Colonic mucosa (tissue), 4 donors: Measurements from ENCODE around the gene TRAF2. TPM values are rescaled to one million over a fixed set of nuclear protein-coding genes. Genes with fewer than 3 reads are reported as not detected.

ENCODE experiments used
- DNase-seq: peaks from one replicate; pipeline ENCODE4 v3.0.0-alpha.2; 2020
- H3K27ac ChIP-seq: fragments of 200-600 bp; one replicate; pipeline ENCODE4 v1.8.0; 2021
- H3K27me3 ChIP-seq: fragments of 200-600 bp; one replicate; pipeline ENCODE4 v1.8.0; 2021
- H3K36me3 ChIP-seq: fragments of 200-600 bp; one replicate; pipeline ENCODE4 v1.8.0; 2021
- H3K4me1 ChIP-seq: fragments of 200-600 bp; one replicate; pipeline ENCODE4 v1.8.0; 2021; ENCODE audit warnings: mild to moderate bottlenecking
- H3K4me3 ChIP-seq: fragments of 200-600 bp; one replicate; pipeline ENCODE4 v1.8.0; 2021
- H3K9ac ChIP-seq, 2 donors: one replicate each; pipeline ENCODE4 v1.7.0; 2013; ENCODE audit warnings: control low read depth in 2 of 2, low read depth in 2 of 2, low read length in 2 of 2
- H3K9me3 ChIP-seq: fragments of 200-600 bp; one replicate; pipeline ENCODE4 v1.8.0; 2021
- intact Hi-C: fragments of 100-400 bp; cut with DNase I; formaldehyde crosslinking; loops from one replicate; pipeline ENCODE4 v1.14.1; 2022
- total RNA-seq, 2 donors: library from RNA; stranded (reverse); fragmentation: NEBNext Ultra II Directional in 1 of 2; extraction: Animal tissue kit (Norgen Biotek cat#: 25700) in 1 of 2; gene quantifications; one replicate each; pipeline ENCODE4 v1.2.1, GENCODE V29; 2021
- TF ChIP-seq, protein P1 (sequence below): fragments of 200-600 bp; IDR thresholded peaks from one replicate; pipeline ENCODE4 v1.8.0; 2022; ENCODE audit warnings: antibody characterized with exemption, mild to moderate bottlenecking
- donor health status: healthy.
- donor health status: DM: no; HTN: no; CAD: no.
- donor health status: DM: no; HTN: no; CAD: no.

Gene TRAF2
- total RNA-seq, 2 donors from 2014 or later = 22.4 to 50.6 TPM

DNA sequence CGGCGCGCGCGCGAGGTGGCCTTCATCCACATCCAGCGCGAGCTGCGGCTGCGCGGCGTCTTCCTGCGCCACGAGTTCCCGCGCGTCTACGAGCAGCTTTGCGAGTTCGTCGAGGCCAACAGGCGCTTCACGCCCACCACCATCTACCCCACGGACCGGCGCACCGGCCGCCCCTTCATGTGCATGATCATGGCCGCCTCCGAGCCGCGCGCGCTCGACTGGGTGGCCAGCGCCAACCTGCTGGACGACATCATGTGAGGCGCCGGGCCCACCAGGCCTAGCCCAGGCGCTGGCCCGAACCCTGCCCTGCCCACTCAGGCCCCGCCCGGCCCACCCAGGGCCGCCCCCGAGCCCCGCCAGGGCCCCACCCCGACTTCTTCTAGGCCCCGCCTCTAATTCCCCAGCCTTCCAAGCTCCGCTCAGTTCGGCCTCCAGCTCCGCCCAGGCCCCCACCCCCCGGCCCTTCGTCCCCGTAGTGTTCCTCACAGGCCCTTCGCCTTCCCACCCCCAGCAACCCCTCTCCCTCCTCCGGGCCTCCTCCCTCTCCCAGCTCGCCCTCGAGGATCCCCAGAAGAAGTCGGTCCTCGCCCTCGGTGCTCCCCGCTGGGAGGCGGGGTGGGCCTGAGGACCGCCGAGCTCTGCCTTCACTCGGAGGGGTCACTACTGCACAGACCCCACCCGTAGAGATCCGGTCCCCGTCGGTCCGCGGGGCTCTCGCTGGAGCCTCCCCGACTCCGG lies 39.1 kb upstream of the TRAF2 start:
- Histone ChIP-seq H3K4me1 (peaks cover 24% of the 10 kb centered on the region), H3K36me3 (no peaks in the 10 kb centered on the region), H3K9ac (peak overlapping the region; percentile 96 to 99), H3K9me3 (no peaks in the 10 kb centered on the region), H3K4me3 (peak overlapping the region; percentile 84), H3K27me3 (peaks cover 19% of the 10 kb centered on the region), H3K27ac (peak overlapping the region; percentile 89)
- peak; percentile 89 for DNase-seq
- intact Hi-C loops = loop anchor here (10.0 kb wide), 1 partner anchor 52 kb away; the partner anchor contains the start of genes CCDC183 and TMEM141
- TF ChIP-seq, protein P1, sequence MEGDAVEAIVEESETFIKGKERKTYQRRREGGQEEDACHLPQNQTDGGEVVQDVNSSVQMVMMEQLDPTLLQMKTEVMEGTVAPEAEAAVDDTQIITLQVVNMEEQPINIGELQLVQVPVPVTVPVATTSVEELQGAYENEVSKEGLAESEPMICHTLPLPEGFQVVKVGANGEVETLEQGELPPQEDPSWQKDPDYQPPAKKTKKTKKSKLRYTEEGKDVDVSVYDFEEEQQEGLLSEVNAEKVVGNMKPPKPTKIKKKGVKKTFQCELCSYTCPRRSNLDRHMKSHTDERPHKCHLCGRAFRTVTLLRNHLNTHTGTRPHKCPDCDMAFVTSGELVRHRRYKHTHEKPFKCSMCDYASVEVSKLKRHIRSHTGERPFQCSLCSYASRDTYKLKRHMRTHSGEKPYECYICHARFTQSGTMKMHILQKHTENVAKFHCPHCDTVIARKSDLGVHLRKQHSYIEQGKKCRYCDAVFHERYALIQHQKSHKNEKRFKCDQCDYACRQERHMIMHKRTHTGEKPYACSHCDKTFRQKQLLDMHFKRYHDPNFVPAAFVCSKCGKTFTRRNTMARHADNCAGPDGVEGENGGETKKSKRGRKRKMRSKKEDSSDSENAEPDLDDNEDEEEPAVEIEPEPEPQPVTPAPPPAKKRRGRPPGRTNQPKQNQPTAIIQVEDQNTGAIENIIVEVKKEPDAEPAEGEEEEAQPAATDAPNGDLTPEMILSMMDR = no peak

DNA sequence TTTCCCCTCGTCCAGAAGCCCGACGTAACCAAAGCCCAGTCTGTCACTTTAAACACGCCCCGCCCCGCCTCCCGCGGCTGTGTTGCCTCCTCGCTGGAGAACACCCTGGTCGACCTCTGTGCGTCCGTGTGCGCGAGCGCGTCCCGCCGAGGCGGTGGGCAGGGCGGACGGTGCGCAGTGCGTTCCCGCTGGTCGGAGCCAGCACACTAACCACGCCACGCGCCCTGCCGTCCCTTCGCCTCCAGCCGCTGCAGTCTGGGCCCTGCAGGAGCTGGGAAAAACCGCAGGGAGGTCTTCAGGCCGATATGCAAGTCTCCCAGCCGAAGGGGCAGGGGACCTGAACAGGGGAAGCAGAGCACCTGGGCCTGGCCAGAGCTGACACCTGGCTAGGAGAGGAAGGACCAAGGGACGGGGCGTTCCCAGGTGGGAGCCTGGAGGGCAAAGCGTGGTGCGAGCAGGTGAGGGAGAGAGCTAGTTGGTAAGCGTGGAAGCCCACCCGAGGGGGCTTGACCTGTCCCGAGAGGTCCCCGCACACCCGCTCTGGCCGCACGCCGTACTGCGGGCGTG lies 38.4 kb upstream of the TRAF2 start:
- TF ChIP-seq, protein P1 = no peak
- peaks cover 20% of the 10 kb centered on the region for H3K4me1 ChIP-seq
- peaks cover 19% of the 10 kb centered on the region for H3K27me3 ChIP-seq
- peak overlapping the region; percentile 89 for H3K27ac ChIP-seq
- H3K9ac ChIP-seq = peak overlapping the region; percentile 96 to 99
- H3K9me3 ChIP-seq = no peaks in the 10 kb centered on the region
- DNase-seq = peak; percentile 95
- no peaks in the 10 kb centered on the region for H3K36me3 ChIP-seq
- intact Hi-C loops = loop anchor here (10.0 kb wide), 1 partner anchor 53 kb away; the partner anchor contains the start of genes CCDC183 and TMEM141
- H3K4me3 ChIP-seq = peak overlapping the region; percentile 84

DNA sequence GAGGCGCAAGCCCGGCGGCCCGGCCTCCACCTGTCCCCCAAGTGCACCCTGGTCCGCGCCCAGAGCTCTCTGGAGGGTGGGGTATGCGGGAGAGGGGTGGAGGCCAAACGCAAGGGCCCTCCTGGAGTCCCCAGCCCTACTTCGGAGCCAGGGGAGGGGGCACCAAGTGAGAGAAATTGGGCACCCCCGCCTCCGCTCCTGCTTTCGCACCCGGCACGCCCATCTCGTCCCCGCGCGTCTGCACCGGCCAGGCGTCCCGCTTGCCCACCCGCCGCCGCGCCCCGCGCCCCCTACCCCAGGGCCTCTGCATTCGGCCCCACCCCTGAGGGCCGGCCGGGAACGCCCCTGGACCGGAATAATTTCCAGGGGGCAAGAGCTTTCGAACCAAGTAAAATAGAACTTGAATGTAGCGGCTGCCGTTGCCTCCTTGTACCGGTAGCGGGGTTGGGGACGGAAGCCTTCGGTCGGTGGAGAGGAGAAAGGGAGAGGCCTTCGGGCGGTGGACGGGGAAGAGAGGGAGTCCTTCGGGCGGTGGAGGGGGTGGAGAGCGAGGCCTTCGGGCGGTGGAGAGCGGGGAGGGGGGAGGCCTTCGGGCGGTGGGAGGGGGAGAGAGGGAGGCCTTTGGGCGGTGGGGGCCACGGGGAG lies 37.8 kb upstream of the TRAF2 start:
- Histone ChIP-seq H3K27me3 (peaks cover 19% of the 10 kb centered on the region), H3K4me1 (peaks cover 14% of the 10 kb centered on the region), H3K9me3 (no peaks in the 10 kb centered on the region), H3K27ac (peak overlapping the region; percentile 89), H3K9ac (peak overlapping the region; percentile 96 to 99), H3K4me3 (peak overlapping the region; percentile 84), H3K36me3 (no peaks in the 10 kb centered on the region)
- intact Hi-C loops = loop anchor here (10.0 kb wide), 1 partner anchor 54 kb away; the partner anchor contains the start of genes CCDC183 and TMEM141
- peak; percentile 59 for DNase-seq
- TF ChIP-seq, protein P1 = no peak

DNA sequence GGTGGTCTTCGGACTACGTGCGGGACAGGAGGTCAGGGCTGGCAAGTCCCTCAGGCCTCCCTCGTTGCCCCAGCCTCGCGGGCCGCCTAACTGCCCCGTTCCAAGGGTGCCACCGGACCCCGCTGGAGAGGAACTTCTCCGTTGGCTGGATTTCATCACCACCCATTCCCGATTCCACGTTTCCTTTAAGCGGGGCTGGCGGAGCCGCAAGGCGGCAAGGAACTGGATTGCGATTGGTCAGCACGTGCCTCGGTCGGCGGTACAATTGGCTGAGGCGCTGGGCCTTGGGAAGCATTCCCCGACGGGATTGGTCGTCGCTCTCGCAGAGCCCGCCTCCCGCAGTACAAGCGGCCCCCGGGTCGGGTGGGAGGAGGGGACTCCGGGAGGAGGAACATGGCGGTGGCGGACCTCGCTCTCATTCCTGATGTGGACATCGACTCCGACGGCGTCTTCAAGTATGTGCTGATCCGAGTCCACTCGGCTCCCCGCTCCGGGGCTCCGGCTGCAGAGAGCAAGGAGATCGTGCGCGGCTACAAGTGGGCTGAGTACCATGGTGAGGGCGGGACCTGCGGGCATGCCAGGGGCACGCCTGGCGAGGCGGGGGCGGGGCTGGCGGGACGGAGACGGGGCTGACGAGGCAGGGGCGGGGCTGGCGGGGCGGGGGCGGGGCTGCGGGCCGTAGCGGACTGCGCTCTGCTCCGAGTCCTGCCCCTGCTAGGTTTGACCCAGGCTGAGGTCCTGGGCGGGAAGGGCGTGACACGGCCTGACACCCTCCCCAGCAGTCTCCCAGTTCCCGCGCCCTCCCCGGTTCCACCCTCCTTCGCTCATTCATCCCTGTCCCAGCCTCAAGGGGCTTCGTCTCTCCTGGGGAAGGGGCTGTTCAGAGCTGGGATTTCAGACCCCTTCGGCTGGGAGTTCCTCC lies 37.0 kb upstream of the TRAF2 start, which contains the start of gene PHPT1:
TSS of gene PHPT1 (plus strand) at position 372 of the 922 bp plus-strand sequence. CDS start at position 394, 22 bp downstream.
- peak within 1 kb of the TSS; percentile 84 for H3K4me3 ChIP-seq
- intact Hi-C loops = loop anchor here (10.0 kb wide), 1 partner anchor 54 kb away; the partner anchor contains the start of genes CCDC183 and TMEM141
- TF ChIP-seq, protein P1 = no peak
- H3K4me1 ChIP-seq = peaks cover 6% of the 10 kb centered on the region
- H3K27me3 ChIP-seq = peaks cover 14% of the 10 kb centered on the region
- peak within 1 kb of the TSS; percentile 89 for H3K27ac ChIP-seq
- no peaks in the 10 kb centered on the region for H3K36me3 ChIP-seq
- H3K9ac ChIP-seq = peak within 1 kb of the TSS; percentile 96 to 99
- DNase-seq = peak; percentile 98
- H3K9me3 ChIP-seq = no peaks in the 10 kb centered on the region
